Calu3 (cell line): ENCODE results near the gene ZNF593OS. TPM values are rescaled to one million over a fixed set of nuclear protein-coding genes. Genes with fewer than 3 reads are reported as not detected.

ENCODE experiments used
- BruUV-seq: library from RNA; stranded (reverse); fragments of 400-500 nt; replicated peaks from 2 replicates; lab custom pipeline; 2021; lab: Mats Ljungman, UMichigan
- CTCF ChIA-PET: fragments of 300-600 bp; sonication (Branson Sonifier 250); formaldehyde crosslinking; loops from one replicate; lab custom pipeline; 2022; ENCODE audit warnings: antibody characterized with exemption; lab: Charles Lee
- DNase-seq: peaks from one replicate; pipeline ENCODE4 v3.0.0; 2022
- H3K27ac Mint-ChIP-seq: one replicate; pipeline ENCODE4 v1.8.0; 2022; ENCODE audit warnings: mixed read lengths; ENCODE audit not compliant: unreplicated experiment
- H3K27me3 Mint-ChIP-seq: one replicate; pipeline ENCODE4 v1.8.0; 2022; ENCODE audit warnings: mixed read lengths; ENCODE audit not compliant: unreplicated experiment
- H3K36me3 Mint-ChIP-seq: one replicate; pipeline ENCODE4 v1.8.0; 2022; ENCODE audit warnings: mild to moderate bottlenecking, moderate library complexity, mixed read lengths; ENCODE audit not compliant: insufficient read depth, unreplicated experiment
- H3K4me1 Mint-ChIP-seq: one replicate; pipeline ENCODE4 v1.8.0; 2022; ENCODE audit warnings: mild to moderate bottlenecking, low read depth, mixed read lengths; ENCODE audit not compliant: unreplicated experiment
- H3K4me3 Mint-ChIP-seq: one replicate; pipeline ENCODE4 v1.8.0; 2022; ENCODE audit warnings: mild to moderate bottlenecking, low read depth, moderate library complexity, mixed read lengths; ENCODE audit not compliant: unreplicated experiment
- H3K9me3 Mint-ChIP-seq: one replicate; pipeline ENCODE4 v1.8.0; 2022; ENCODE audit warnings: low read depth, mixed read lengths; ENCODE audit not compliant: unreplicated experiment
- CTCF ChIP-seq: fragments of 200-600 bp; IDR thresholded peaks from one replicate; pipeline ENCODE4 v1.8.0; 2022; ENCODE audit warnings: antibody characterized with exemption; ENCODE audit not compliant: unreplicated experiment
- intact Hi-C: fragments of 100-400 bp; cut with micrococcal nuclease; formaldehyde crosslinking; loops from one replicate; pipeline ENCODE4 v1.10.0; 2022; ENCODE audit not compliant: unreplicated experiment
- total RNA-seq: library from RNA; stranded (reverse); gene quantifications from 2 replicates; pipeline ENCODE4 v1.2.3, GENCODE V29; 2022

Gene ZNF593OS
- total RNA-seq, 1 experiment from 2014 or later: not detected

- no peak overlapping the region for H3K4me3 Mint-ChIP-seq
Observed at GRCh38 chr1:26182383-26182696, 10.7 kb upstream of the ZNF593OS start.

GRCh38 chr1:26181586-26182382, 10.2 kb upstream of the ZNF593OS start:
- no peaks in the 10 kb centered on the region for H3K9me3 Mint-ChIP-seq

More at GRCh38 chr1:26182383-26182696, 10.7 kb upstream of the ZNF593OS start:
- intact Hi-C loops: no loop called here
- H3K9me3 Mint-ChIP-seq: no peaks in the 10 kb centered on the region
- peaks cover 11% of the 10 kb centered on the region for H3K4me1 Mint-ChIP-seq
- peaks cover 22% of the 10 kb centered on the region for H3K36me3 Mint-ChIP-seq
- H3K27me3 Mint-ChIP-seq: no peaks in the 10 kb centered on the region
- no peak overlapping the region for H3K27ac Mint-ChIP-seq
- CTCF ChIA-PET: no interaction called here
- no peak for DNase-seq
- no peak for TF ChIP-seq CTCF
- BruUV-seq: no TSS peak

GRCh38 chr1:26180010-26180506, 8.4 kb upstream of the ZNF593OS start:
- no peaks in the 10 kb centered on the region for H3K27me3 Mint-ChIP-seq
- no peak for DNase-seq
- no peak overlapping the region for H3K4me3 Mint-ChIP-seq
- no peaks in the 10 kb centered on the region for H3K9me3 Mint-ChIP-seq
- no peak for TF ChIP-seq CTCF
- BruUV-seq: no TSS peak
- no peak overlapping the region for H3K27ac Mint-ChIP-seq
- H3K36me3 Mint-ChIP-seq: peaks cover 19% of the 10 kb centered on the region
- intact Hi-C loops: no loop called here
- H3K4me1 Mint-ChIP-seq: peaks cover 11% of the 10 kb centered on the region
- CTCF ChIA-PET: no interaction called here

More at GRCh38 chr1:26181586-26182382, 10.2 kb upstream of the ZNF593OS start:
- Mint-ChIP-seq H3K4me3 (no peak overlapping the region), H3K4me1 (peaks cover 11% of the 10 kb centered on the region), H3K36me3 (peaks cover 25% of the 10 kb centered on the region), H3K27me3 (no peaks in the 10 kb centered on the region), H3K27ac (no peak overlapping the region)
- no TSS peak for BruUV-seq
- no peak for TF ChIP-seq CTCF
- CTCF ChIA-PET: no interaction called here
- intact Hi-C loops: no loop called here
- DNase-seq: no peak

- Mint-ChIP-seq H3K27me3 (no peaks in the 10 kb centered on the region), H3K36me3 (peaks cover 19% of the 10 kb centered on the region), H3K9me3 (no peaks in the 10 kb centered on the region), H3K4me1 (peaks cover 11% of the 10 kb centered on the region), H3K4me3 (peak within 1 kb of the TSS; percentile 76), H3K27ac (peak within 1 kb of the TSS; percentile 78)
- TF ChIP-seq CTCF: peak; percentile 39
- DNase-seq: peak; percentile 89
- CTCF ChIA-PET: interaction anchor here (0.6 to 1.5 kb wide), 8 partner anchors 13 to 255 kb away, joined by 3 to 10 read pairs (median 3); partner anchors contain the start of genes CEP85 and DHDDS
- intact Hi-C loops: loop anchor here (10.0 kb wide), 1 partner anchor 48 kb away; no protein-coding TSS in a partner anchor
- no TSS peak for BruUV-seq
Observed at GRCh38 chr1:26177182-26177684, 5.6 kb upstream of the ZNF593OS start, which contains the start of gene CNKSR1. TSS of gene CNKSR1 (plus strand) at chr1:26177491. CDS start at chr1:26177548, 57 bp downstream.
